Activated B cell treated with CpG ODN at 0.5 μM for 24 hours (primary cell): ENCODE measurements around the gene BTBD16. TPM values are rescaled to one million over a fixed set of nuclear protein-coding genes. Genes with fewer than 3 reads are reported as not detected.

Experiments
- ATAC-seq: fragments of 200-7000 bp; cut with Tn5 transposase; one replicate; pipeline ENCODE4 v1.10.0; 2021; ENCODE audit warnings: low read depth, mild to moderate bottlenecking, moderate library complexity
- CTCF ChIA-PET: fragments of 350-600 bp; sonication (Branson Sonifier 250); formaldehyde crosslinking; loops from one replicate; lab custom pipeline; 2021; ENCODE audit warnings: antibody characterized with exemption; lab: Charles Lee
- POLR2A ChIA-PET: fragments of 350-600 bp; sonication (Branson Sonifier 250); formaldehyde crosslinking; loops from one replicate; lab custom pipeline; 2021; ENCODE audit warnings: antibody characterized with exemption; lab: Charles Lee
- DNase-seq: peaks from one replicate; pipeline ENCODE4 v3.0.0; 2022
- H3K27ac Mint-ChIP-seq: one replicate; pipeline ENCODE4 v1.8.0; 2020; ENCODE audit warnings: mixed read lengths
- H3K27me3 Mint-ChIP-seq: one replicate; pipeline ENCODE4 v1.8.0; 2021; ENCODE audit warnings: mixed read lengths
- H3K36me3 Mint-ChIP-seq: one replicate; pipeline ENCODE4 v1.8.0; 2021; ENCODE audit warnings: low read depth, mixed read lengths
- H3K4me1 Mint-ChIP-seq: one replicate; pipeline ENCODE4 v1.8.0; 2021; ENCODE audit warnings: mixed read lengths
- H3K4me3 Mint-ChIP-seq: one replicate; pipeline ENCODE4 v1.8.0; 2020; ENCODE audit warnings: mild to moderate bottlenecking, mixed read lengths
- H3K9me3 Mint-ChIP-seq: one replicate; pipeline ENCODE4 v1.8.0; 2020; ENCODE audit warnings: mixed read lengths
- intact Hi-C: fragments of 100-400 bp; cut with micrococcal nuclease; formaldehyde crosslinking; loops from one replicate; pipeline ENCODE4 v1.15.1; 2024
- total RNA-seq: library from RNA; stranded (reverse); gene quantifications from 2 replicates; pipeline ENCODE4 v1.2.3, GENCODE V29; 2022
- TF ChIP-seq, protein P1 (sequence below): fragments of 200-600 bp; IDR thresholded peaks from one replicate; pipeline ENCODE4 v1.8.0; 2022; ENCODE audit warnings: antibody characterized with exemption, mild to moderate bottlenecking

The BTBD16 gene
- total RNA-seq, 1 donor from 2014 or later = not detected

DNA sequence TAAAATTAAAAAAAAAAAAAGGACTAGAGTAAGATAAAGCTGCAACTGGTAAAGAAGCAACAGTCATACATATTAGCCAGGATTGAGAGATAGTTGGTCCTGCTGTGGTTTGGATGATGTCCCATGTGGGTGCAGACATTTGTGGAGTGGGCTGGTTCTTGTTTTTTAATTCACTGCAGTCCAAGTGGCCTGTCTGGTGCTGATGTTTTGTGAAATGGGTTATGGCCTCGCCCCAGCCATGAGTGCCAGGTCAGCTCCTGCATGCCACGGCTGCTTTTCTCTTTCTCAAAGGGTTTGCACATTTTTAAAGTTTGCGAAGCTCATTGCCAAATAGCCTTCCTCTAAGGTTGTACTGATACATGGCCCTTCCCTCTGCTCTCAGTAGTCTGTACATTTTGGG lies 14.1 kb upstream of the BTBD16 start:
- Mint-ChIP-seq H3K27ac (no peak overlapping the region), H3K9me3 (peaks cover 6% of the 10 kb centered on the region), H3K4me1 (no peaks in the 10 kb centered on the region), H3K27me3 (peaks cover 10% of the 10 kb centered on the region), H3K36me3 (no peaks in the 10 kb centered on the region), H3K4me3 (no peak overlapping the region)
- ATAC-seq (no peak), DNase-seq (no peak)
- ChIA-PET CTCF (no interaction called here), POLR2A (no interaction called here)
- TF ChIP-seq, protein P1, sequence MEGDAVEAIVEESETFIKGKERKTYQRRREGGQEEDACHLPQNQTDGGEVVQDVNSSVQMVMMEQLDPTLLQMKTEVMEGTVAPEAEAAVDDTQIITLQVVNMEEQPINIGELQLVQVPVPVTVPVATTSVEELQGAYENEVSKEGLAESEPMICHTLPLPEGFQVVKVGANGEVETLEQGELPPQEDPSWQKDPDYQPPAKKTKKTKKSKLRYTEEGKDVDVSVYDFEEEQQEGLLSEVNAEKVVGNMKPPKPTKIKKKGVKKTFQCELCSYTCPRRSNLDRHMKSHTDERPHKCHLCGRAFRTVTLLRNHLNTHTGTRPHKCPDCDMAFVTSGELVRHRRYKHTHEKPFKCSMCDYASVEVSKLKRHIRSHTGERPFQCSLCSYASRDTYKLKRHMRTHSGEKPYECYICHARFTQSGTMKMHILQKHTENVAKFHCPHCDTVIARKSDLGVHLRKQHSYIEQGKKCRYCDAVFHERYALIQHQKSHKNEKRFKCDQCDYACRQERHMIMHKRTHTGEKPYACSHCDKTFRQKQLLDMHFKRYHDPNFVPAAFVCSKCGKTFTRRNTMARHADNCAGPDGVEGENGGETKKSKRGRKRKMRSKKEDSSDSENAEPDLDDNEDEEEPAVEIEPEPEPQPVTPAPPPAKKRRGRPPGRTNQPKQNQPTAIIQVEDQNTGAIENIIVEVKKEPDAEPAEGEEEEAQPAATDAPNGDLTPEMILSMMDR = no peak
- intact Hi-C loops = no loop called here

DNA sequence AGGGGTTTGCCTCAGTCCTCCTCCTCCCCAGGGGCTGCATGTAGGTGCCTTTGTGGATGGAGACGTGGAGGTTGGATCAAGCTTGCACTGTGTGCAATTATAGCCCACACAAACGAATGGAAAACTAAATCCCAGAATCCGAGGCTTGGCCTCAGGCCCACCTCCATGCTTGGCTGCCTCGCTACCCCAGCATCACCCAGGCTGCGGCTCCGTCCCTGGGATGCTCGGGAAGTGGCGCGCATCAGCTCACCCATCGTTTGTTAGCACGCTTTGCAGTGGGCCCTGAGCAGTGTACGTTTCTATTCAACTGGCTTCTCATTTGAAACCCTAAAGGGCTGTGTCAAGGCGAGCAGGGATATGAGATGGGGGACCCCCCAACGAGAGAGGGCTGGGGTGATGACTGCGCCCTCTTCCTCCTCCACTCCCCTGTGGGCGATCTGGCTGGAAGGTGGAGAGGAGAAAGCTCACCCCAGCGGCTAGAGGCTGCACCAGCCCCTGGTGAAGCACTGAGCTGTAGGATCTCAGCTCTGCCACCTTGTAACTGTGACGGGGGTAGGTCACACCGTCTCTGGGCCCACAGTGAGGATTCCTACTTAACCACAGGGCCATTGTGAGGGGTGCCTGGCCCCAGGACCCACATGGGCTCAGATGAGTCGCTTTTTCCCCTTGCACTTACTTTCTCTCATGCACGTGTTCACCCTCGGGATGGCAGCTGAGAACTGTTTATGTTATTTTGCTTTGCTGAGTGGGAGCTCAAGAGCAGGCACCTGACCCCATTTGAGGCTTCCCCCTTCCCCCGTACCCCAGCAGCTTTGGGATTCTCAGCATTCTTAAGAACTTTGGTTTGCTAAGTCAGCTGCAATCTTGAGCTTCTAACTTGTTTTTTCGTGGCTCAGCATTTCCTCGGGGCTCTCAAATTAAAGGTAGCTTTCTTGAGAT lies 12.7 kb upstream of the BTBD16 start:
- Mint-ChIP-seq H3K27ac (no peak overlapping the region), H3K4me3 (no peak overlapping the region), H3K4me1 (no peaks in the 10 kb centered on the region), H3K36me3 (no peaks in the 10 kb centered on the region), H3K27me3 (peaks cover 10% of the 10 kb centered on the region), H3K9me3 (peaks cover 6% of the 10 kb centered on the region)
- intact Hi-C loops = no loop called here
- CTCF ChIA-PET = interaction anchor here (1.4 kb wide), 1 partner anchor 9 kb away, joined by 8 read pairs; no protein-coding TSS in a partner anchor
- POLR2A ChIA-PET = no interaction called here
- ATAC-seq (no peak), DNase-seq (no peak)
- TF ChIP-seq, protein P1 = no peak

DNA sequence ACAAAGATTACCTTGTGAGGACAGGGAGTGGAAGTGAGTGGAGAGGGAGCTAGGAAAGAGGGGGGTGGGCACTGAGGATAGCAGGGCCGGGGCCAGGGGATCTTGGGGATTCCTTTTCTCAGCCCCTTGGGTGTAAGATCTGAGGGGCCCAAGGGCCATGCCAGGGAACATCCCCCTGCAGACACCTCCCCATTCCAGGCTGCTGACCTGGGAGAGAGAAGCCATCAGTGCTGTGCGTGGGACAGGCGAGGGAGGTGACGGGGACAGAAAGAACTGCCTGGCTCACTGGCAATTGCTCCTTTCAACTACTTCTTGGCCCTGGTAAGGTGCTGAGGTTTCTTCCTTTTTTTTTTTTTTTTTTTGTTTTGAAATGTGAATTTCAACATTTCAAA lies 12.0 kb upstream of the BTBD16 start:
- Mint-ChIP-seq H3K27ac (no peak overlapping the region), H3K36me3 (no peaks in the 10 kb centered on the region), H3K4me1 (no peaks in the 10 kb centered on the region), H3K4me3 (no peak overlapping the region), H3K9me3 (peaks cover 6% of the 10 kb centered on the region), H3K27me3 (peaks cover 10% of the 10 kb centered on the region)
- intact Hi-C loops = no loop called here
- ChIA-PET CTCF (interaction anchor here (1.4 kb wide), 1 partner anchor 9 kb away, joined by 8 read pairs; no protein-coding TSS in a partner anchor), POLR2A (no interaction called here)
- ATAC-seq (no peak), DNase-seq (no peak)
- TF ChIP-seq, protein P1 = no peak

DNA sequence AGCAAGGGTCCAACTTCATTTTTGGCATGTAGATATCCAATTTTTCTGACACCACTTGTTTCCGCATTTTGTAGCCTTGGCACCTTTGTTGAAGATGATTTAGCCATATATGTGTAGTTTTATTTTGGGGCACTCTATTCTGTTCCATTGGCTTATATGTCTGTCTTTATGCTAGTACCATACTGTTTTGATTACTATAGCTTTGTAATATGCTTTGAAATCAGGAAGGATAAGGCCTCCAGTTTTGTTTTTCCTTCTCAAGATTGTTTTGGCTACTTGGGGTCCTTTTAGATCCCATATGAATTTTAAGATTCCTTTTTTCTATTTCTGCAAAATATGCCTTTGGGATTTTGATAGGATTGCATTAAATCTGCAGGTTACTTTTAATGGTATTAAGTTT lies 9.5 kb upstream of the BTBD16 start:
- CTCF ChIA-PET = no interaction called here
- no peak overlapping the region for H3K4me3 Mint-ChIP-seq
- DNase-seq (no peak), ATAC-seq (no peak)
- POLR2A ChIA-PET = no interaction called here
- H3K4me1 Mint-ChIP-seq = no peaks in the 10 kb centered on the region
- H3K36me3 Mint-ChIP-seq = no peaks in the 10 kb centered on the region
- peaks cover 6% of the 10 kb centered on the region for H3K9me3 Mint-ChIP-seq
- TF ChIP-seq, protein P1 = no peak
- intact Hi-C loops = no loop called here
- H3K27ac Mint-ChIP-seq = no peak overlapping the region
- peaks cover 15% of the 10 kb centered on the region for H3K27me3 Mint-ChIP-seq

DNA sequence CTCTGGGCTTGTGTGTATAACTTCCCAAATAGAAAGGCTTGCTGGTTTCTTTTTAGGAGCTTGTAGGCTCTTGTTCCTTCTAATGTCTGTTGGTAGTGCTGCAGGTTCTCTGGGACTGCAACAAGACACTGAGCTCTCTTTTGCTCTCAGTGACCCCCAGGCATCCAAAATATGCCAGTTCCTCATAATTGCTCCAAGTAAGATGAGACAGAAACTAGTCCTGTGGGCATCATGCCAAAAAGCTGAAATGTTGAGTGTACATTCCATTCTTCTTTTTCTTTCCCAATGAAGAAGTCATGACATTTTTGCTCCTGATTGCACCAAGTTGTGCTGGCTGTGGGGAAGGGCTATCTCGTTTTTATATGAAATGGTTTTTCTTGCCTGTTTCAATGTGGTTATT lies 7.1 kb upstream of the BTBD16 start:
- Mint-ChIP-seq H3K4me3 (no peak overlapping the region), H3K4me1 (no peaks in the 10 kb centered on the region), H3K36me3 (no peaks in the 10 kb centered on the region), H3K27me3 (peaks cover 20% of the 10 kb centered on the region), H3K9me3 (peaks cover 6% of the 10 kb centered on the region), H3K27ac (no peak overlapping the region)
- TF ChIP-seq, protein P1 = no peak
- no peak for DNase-seq
- intact Hi-C loops = no loop called here
- ATAC-seq = no peak
- CTCF ChIA-PET = no interaction called here
- POLR2A ChIA-PET = no interaction called here
